Measurements from ENCODE around the gene KLF3. TPM values are rescaled to one million over a fixed set of nuclear protein-coding genes. Genes with fewer than 3 reads are reported as not detected.

Gene KLF3
- total RNA-seq, 4 donors from 2014 or later, result 169 to 240 (median 223) TPM

DNA sequence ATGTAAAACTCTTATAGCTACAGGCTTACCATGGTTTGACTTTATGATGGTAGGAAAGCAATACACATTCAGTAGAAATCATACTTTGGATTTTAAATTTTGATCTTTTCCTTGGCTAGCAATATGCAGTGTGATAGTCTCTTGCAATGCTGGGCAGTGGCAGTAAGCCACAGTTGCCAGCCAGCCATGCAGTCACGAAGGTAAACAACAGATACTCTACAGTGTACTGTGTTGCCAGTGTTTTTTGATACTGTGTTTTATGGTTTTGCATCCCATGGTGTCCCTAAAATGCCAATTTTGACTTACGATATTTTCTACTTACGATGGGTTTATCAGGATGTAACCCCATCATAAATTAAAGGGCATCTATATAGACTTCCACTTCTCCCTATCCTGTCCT is 24.8 kb upstream of the KLF3 start:
- no peak for TF ChIP-seq POLR2AphosphoS5 (IDR thresholded peaks at IDR 0.05)
- no peak for TF ChIP-seq POLR2A (IDR thresholded peaks at IDR 0.05)
- TF ChIP-seq CTCF (IDR thresholded peaks at IDR 0.05), result no peak
- no peak for TF ChIP-seq EP300 (IDR thresholded peaks at IDR 0.05)
- no peak overlapping the region for H3K27ac ChIP-seq
- WGBS, result 81% methylated on average over 3 of the region's 3 CpGs
- H3K27me3 ChIP-seq, result no peaks in the 10 kb centered on the region
- H3K9me3 ChIP-seq, result no peaks in the 10 kb centered on the region
- H3K36me3 ChIP-seq, result no peaks in the 10 kb centered on the region
- peaks cover 3% of the 10 kb centered on the region for H3K4me1 ChIP-seq
- H3K4me3 ChIP-seq, result no peak overlapping the region
- DNase-seq (ENCODE audit: low spot score in 2 of 2), result no peak

- Histone ChIP-seq H3K36me3 (no peaks in the 10 kb centered on the region), H3K27me3 (no peaks in the 10 kb centered on the region), H3K4me3 (no peak overlapping the region), H3K9me3 (no peaks in the 10 kb centered on the region), H3K4me1 (no peaks in the 10 kb centered on the region), H3K27ac (no peak overlapping the region)
- WGBS, result 57% methylated on average over 1 of the region's 1 CpG
- no peak for DNase-seq (ENCODE audit: low spot score in 2 of 2)
- TF ChIP-seq POLR2A (IDR thresholded peaks at IDR 0.05) (no peak), POLR2AphosphoS5 (IDR thresholded peaks at IDR 0.05) (no peak), EP300 (IDR thresholded peaks at IDR 0.05) (no peak), CTCF (IDR thresholded peaks at IDR 0.05) (no peak)
Observed at GRCh38 chr4:38641811-38642210, 22.2 kb upstream of the KLF3 start.

GRCh38 chr4:38644201-38644600 is 19.8 kb upstream of the KLF3 start:
- H3K4me3 ChIP-seq, result no peak overlapping the region
- DNase-seq (ENCODE audit: low spot score in 2 of 2), result no peak
- no peaks in the 10 kb centered on the region for H3K36me3 ChIP-seq
- WGBS, result 86% methylated on average over 3 of the region's 3 CpGs
- H3K4me1 ChIP-seq, result no peaks in the 10 kb centered on the region
- H3K9me3 ChIP-seq, result no peaks in the 10 kb centered on the region
- TF ChIP-seq POLR2A (IDR thresholded peaks at IDR 0.05), result no peak
- no peak for TF ChIP-seq CTCF (IDR thresholded peaks at IDR 0.05)
- TF ChIP-seq POLR2AphosphoS5 (IDR thresholded peaks at IDR 0.05), result no peak
- no peak for TF ChIP-seq EP300 (IDR thresholded peaks at IDR 0.05)
- H3K27me3 ChIP-seq, result no peaks in the 10 kb centered on the region
- no peak overlapping the region for H3K27ac ChIP-seq

GRCh38 chr4:38647101-38647819 is 16.7 kb upstream of the KLF3 start:
- Histone ChIP-seq H3K4me1 (no peaks in the 10 kb centered on the region), H3K27ac (no peak overlapping the region), H3K36me3 (no peaks in the 10 kb centered on the region), H3K9me3 (no peaks in the 10 kb centered on the region), H3K27me3 (no peaks in the 10 kb centered on the region), H3K4me3 (no peak overlapping the region)
- TF ChIP-seq POLR2AphosphoS5 (IDR thresholded peaks at IDR 0.05) (no peak), POLR2A (IDR thresholded peaks at IDR 0.05) (no peak), CTCF (IDR thresholded peaks at IDR 0.05) (no peak), EP300 (IDR thresholded peaks at IDR 0.05) (no peak)
- WGBS, result 94% methylated on average over 2 of the region's 2 CpGs
- no peak for DNase-seq (ENCODE audit: low spot score in 2 of 2)

- WGBS, result 83% methylated on average over 9 of the region's 9 CpGs
- H3K27me3 ChIP-seq, result no peaks in the 10 kb centered on the region
- TF ChIP-seq EP300 (IDR thresholded peaks at IDR 0.05) (no peak), POLR2AphosphoS5 (IDR thresholded peaks at IDR 0.05) (no peak), CTCF (IDR thresholded peaks at IDR 0.05) (no peak), POLR2A (IDR thresholded peaks at IDR 0.05) (no peak)
- no peak for DNase-seq (ENCODE audit: low spot score in 2 of 2)
- no peak overlapping the region for H3K27ac ChIP-seq
- H3K4me3 ChIP-seq, result no peak overlapping the region
- H3K36me3 ChIP-seq, result no peaks in the 10 kb centered on the region
- peaks cover 6% of the 10 kb centered on the region for H3K4me1 ChIP-seq
- H3K9me3 ChIP-seq, result no peaks in the 10 kb centered on the region
Observed at GRCh38 chr4:38650133-38650532, 13.9 kb upstream of the KLF3 start.
